Measurements from ENCODE around the gene ADAMTS17. TPM values are rescaled to one million over a fixed set of nuclear protein-coding genes. Genes with fewer than 3 reads are reported as not detected.

ADAMTS17 gene
- total RNA-seq, 1 donor from 2014 or later = 10.6 TPM

DNA sequence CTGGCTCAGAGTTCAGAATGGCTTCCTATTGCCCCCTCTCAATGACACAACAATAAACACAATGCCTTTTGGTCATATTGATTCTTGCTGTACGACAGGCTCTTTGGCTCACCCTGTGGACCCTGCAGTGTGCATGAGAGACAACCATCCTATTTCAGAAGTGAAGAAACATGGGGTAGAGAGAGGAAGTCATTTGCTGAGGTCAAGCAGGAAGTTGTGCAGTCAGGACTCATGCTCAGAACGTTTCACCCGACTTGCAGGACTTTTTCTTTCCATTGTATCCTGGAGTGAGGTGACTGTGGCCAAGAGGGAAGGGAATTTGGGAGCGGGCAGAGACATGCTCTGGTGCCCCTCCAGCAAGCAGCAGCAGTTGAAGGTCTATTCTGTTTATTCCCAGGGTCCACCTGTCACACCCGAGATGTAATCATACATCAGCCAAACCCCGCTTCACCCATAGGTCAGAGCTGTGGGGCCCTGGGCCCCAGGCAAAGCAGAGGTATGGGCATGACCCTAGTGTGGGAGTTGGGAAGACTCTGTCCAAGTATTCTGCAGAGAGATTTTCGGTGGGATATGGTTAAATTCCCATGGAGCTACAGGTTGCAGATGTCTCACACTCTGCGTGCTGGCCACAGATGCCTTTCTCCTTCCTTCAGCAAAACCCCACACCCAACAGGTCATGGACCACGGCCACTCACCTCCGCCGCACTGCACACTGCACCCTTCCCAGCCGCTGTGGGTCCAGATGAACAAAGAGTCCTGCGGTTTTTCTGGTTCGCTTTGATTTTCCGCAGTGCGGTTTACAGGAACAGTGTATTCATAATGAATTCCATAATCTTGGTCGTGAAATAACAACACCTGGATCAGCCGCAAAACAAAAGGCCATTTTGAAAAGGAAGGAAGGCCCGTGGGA, 290.6 kb downstream of the ADAMTS17 start:
- DNase-seq (ENCODE audit: low spot score) = no peak

DNA sequence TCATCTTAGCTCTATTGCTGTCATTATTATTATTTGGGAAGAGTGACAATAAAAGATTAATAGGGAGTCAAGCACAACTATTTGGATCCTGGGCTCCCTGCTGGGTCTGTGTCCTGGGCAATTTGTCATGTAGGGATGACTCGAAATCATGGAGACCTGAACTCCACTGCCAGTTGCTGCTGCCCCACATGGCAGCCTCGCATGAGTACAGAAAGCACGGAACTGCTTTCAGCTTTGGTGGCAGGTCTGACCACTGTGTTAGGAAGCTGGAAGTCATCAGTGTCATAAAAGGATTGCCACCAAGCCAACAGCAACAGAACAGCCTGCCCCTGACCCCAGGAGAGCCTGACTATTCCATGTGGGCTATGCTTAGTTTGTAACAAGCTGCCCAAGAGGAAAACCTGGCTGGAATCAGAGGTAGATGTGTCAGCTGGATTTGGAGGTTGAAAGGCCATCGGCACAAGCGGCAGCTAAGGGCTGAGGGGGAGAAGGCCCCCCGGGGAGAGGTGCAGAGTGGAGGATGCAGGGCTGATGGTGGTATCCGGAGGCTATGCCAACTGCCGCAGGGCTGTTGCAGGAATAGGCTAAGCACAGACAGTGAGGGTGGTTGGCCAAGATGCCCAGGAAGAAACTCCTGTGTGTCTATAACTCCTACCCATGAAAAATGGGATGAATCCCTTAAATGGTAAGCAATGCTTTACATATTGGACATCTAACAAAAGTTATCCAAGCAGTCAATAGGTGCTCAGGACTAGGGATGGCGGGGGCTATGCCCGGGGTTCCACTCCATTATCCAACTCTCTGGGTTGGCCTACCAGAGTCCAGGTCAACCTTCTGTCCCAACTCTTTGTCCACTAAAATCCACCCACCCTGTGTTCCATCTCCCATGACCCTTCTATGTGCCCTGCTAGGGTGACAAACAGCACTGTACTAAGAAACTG, 291.6 kb downstream of the ADAMTS17 start:
- DNase-seq (ENCODE audit: low spot score) = peak; percentile 29

DNA sequence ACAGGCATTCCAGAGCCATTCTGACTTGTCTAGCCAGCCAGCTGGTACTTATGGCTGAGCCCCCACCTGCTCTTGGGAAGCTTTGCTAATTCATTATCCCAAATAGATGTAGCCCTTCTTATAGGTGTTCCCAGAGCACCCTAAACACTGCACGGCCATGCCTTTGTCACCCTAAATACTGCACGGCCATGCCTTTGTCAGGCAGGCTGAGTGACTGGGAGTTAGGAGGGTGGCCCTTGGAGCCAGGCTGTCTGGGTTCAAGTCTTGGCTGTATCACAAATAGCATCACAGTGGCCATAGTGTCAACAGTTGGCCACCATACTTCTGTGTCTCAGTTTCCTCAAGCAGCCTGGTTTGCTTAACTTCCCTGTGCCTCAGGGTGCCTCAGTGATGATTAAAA, 292.3 kb downstream of the ADAMTS17 start:
- peak; percentile 4 for DNase-seq (ENCODE audit: low spot score)

GRCh38 chr15:100048736-100049135, 293.0 kb downstream of the ADAMTS17 start:
- peak; percentile 32 for DNase-seq (ENCODE audit: low spot score)

DNA sequence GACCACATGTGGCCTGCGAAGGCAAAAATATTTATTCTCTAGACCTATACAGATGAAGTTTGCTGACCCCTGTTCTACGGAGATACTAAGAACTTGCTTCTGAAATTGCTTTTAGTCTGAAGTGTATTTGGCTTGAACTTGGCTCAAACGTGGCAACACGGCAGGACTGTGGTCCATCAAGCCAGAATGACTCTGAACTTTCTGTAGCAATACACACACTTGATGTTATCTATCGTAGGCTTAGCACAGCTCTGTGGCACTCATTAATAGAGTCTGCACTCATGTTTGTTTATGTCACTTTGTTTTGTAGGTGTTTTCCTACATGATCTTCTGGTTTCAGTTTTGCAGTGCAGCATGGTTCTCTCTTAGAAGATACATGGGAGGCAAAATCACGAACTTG, 298.1 kb downstream of the ADAMTS17 start:
- no peak for DNase-seq (ENCODE audit: low spot score)

DNA sequence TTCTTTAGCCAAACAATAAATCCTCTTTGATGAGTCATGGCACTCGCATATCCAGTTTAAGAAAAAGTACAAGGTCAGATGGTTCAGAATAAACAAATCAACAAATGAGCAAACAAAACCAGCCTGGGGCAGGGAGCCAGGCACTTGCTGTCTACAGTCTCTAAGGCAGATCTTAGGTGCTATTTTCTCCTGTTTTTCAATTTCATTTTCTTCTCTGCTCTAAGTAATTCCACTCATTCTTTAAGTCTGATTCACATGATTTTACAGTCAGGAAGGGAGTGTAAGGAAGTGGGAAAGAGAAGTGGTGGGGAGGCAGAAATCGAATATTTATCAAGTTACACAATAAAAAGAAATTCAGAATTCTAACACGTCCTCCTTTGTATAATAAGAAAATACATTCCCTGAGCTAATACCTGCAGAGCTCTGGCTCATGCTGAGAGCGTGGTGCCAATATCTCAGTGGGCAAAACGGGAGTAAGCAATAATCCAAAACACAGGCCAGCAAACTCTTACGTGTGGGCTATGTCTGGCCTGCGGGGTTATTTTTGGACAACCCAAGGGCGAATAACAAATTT, 298.6 kb downstream of the ADAMTS17 start:
- DNase-seq (ENCODE audit: low spot score) = no peak

- DNase-seq (ENCODE audit: low spot score) = no peak
These were observed 299.2 kb downstream of the ADAMTS17 start for GRCh38 chr15:100042558-100042957.

GRCh38 chr15:100041127-100041828, 300.5 kb downstream of the ADAMTS17 start:
- DNase-seq (ENCODE audit: low spot score) = no peak

DNA sequence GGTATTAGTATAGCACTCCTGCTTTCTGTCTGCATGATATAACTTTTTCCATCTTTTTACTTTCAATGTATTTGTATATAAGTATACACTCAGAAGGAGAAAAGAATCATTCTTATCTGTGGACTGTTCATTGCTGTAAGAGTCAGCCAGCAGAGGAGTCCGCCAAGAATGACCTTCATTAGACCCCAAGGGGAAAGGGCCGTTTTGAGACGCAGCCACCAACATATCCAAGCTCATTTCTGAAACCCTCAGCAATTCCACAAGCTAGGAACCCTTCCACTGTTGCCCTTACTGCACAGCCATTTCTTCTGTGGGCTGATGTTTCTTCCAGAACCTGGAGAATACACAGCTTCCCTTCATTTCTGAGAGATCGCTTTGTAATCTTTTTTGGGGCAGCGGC, 301.8 kb downstream of the ADAMTS17 start:
- DNase-seq (ENCODE audit: low spot score) = no peak

GRCh38 chr15:100038736-100039135, 303.0 kb downstream of the ADAMTS17 start:
- DNase-seq (ENCODE audit: low spot score) = no peak

- no peak for DNase-seq (ENCODE audit: low spot score)
These were observed 303.9 kb downstream of the ADAMTS17 start for GRCh38 chr15:100037901-100038300.

DNA sequence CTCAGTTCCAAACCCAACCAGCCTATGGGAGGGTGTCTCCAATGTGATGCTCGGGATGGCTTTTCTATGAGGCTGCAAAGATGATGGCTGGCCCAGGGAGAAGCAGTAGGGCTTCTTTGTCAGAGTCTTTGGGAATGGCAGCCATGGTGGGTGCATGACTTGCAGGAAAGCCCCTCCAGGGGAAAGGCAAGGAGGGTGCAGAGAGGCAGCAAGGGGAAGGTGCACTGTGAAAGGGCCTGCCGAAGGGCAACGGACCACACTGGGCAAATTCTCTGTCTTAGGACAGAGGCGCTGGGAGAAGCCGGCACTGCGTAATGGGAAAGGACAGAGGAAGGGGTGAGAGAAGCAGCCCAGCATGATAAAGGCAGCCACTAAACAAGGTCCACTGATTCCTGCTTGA, 305.8 kb downstream of the ADAMTS17 start:
- no peak for DNase-seq (ENCODE audit: low spot score)

GRCh38 chr15:100034191-100034590, 307.6 kb downstream of the ADAMTS17 start:
- no peak for DNase-seq (ENCODE audit: low spot score)

GRCh38 chr15:100033140-100033857, 308.5 kb downstream of the ADAMTS17 start:
- DNase-seq (ENCODE audit: low spot score) = no peak

DNA sequence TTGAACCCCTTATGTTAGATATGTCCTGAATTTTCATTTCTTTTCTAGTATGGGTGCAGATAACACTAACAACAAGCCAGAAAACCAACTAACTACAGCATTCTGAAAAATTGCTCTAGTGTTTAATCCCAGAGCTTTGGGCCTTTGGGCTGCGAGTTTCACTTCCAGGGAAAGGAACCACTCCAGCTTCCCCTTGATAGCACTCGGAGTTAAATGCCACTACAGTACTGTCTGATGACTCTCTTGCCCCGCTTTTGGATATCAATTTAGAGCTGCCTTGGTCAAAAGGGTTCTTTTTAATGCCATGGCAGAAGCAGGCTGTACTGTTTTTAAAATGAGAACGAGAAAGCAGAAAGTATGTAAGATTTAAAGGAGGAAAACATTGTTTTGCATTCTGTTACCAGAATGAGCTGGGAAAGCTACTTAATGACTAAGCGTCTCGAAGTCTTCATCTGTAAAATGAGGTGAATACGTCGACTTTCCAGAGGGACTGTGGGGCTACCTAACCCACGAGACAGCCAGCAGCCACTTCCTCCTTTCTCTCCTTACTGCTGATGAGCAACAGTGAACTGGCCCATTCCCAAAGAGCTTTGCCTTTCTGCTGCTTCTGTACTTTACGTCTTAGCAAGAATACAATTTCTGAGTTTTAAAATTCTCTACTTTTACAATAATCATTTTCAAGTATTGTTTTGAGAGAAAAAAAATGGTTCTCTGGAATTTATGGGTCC, 309.3 kb downstream of the ADAMTS17 start:
- no peak for DNase-seq (ENCODE audit: low spot score)

- DNase-seq (ENCODE audit: low spot score) = no peak
These were observed 310.0 kb downstream of the ADAMTS17 start for GRCh38 chr15:100031665-100032357.

DNA sequence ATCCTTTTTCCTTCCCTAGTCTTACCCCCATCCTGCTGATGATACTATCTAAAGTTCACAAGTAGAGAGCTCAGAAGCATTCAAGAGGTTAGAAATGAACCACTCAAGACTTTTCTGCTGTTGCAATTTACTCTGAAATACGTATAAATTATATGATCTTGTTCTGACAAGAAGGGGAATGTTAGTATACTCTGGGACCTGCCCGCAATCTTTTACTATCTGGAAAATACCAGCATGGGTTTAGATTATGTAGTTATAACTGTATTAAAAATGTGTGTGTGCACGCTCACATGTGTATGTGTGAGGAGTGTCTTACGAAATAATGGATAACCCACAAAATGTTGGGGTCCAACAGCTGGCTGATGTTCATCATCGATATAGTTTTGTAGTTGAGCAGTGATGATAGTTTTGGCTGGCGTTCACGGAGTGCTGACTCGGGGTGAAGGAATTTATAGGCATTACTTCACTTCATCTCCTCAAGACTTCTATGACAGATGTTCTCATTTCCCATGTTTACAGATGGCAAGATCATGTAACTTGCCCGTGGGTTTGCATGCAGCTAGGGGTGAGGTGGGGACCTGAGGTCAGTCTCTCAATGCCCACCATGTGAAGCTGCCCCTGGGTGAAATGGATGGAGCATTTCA, 311.1 kb downstream of the ADAMTS17 start:
- DNase-seq (ENCODE audit: low spot score) = no peak

GRCh38 chr15:100029868-100030479, 311.8 kb downstream of the ADAMTS17 start:
- DNase-seq (ENCODE audit: low spot score) = no peak

DNA sequence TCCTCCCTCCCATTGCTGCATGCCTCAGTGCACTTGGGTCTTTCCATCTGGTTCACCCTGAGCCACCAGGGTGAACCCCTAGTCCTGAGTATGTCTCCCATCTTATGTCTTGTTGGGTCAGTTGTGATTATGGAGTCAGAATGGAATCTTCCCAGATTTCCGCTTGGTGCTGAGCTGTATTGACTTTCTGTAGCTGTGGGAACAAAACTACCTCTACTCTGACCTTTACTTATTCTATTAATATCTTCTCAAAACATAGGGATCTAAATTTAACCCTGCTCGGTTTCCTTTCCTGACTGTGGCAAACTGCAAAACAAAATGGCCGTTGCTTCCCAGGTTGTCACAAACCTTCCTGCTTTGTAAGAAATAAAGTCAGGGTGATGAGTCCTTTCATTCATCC, 312.7 kb downstream of the ADAMTS17 start:
- DNase-seq (ENCODE audit: low spot score) = no peak

Measured in ureter (tissue), 1 donor.